Mesenchymal stem cell (in vitro differentiated cells and primary cell): ENCODE results near the gene DPF3.
A peak's percentile ranks its signal among the peaks of the same experiment; 100 is the strongest.

Experiments used
- DNase-seq: peaks from one replicate; pipeline ENCODE4 v3.0.0-alpha.2; 2013
- H2AFZ ChIP-seq: one replicate; pipeline ENCODE4 v1.6.1; 2013; ENCODE audit warnings: low read depth, mild to moderate bottlenecking, control low read depth, inconsistent platforms, low read length, moderate library complexity
- H2AK5ac ChIP-seq: 2 replicates; pipeline ENCODE4 v1.6.1; 2013; ENCODE audit warnings: low read length, moderate library complexity, mild to moderate bottlenecking, inconsistent platforms; ENCODE audit not compliant: severe bottlenecking
- H2BK120ac ChIP-seq: one replicate; pipeline ENCODE4 v1.6.1; 2013; ENCODE audit warnings: low read depth, mild to moderate bottlenecking, inconsistent platforms, low read length, moderate library complexity
- H2BK12ac ChIP-seq, 2 experiments: one replicate each; pipeline ENCODE4 v1.6.1; 2013; ENCODE audit warnings: inconsistent platforms in 2 of 2, low read length in 2 of 2, mild to moderate bottlenecking in 2 of 2, moderate library complexity in 2 of 2, control low read depth in 1 of 2
- H2BK15ac ChIP-seq: one replicate; pipeline ENCODE4 v1.6.1; 2013; ENCODE audit warnings: mild to moderate bottlenecking, low read depth, inconsistent platforms; ENCODE audit not compliant: poor library complexity, severe bottlenecking
- H2BK5ac ChIP-seq: 2 replicates; pipeline ENCODE4 v1.6.1; 2013; ENCODE audit warnings: low read depth, mild to moderate bottlenecking, low read length, control low read depth, inconsistent platforms; ENCODE audit not compliant: poor library complexity, severe bottlenecking
- H3K14ac ChIP-seq, 2 experiments: one replicate each; pipeline ENCODE4 v1.6.1; 2013; ENCODE audit warnings: inconsistent platforms in 2 of 2, low read length in 2 of 2, control low read depth in 1 of 2, mild to moderate bottlenecking in 1 of 2, moderate library complexity in 1 of 2
- H3K18ac ChIP-seq, 2 experiments: one replicate each; pipeline ENCODE4 v1.6.1; 2013; ENCODE audit warnings: inconsistent platforms in 2 of 2, low read length in 2 of 2, control low read depth in 1 of 2, low read depth in 1 of 2, mild to moderate bottlenecking in 1 of 2
- H3K23ac ChIP-seq, 2 experiments: one replicate each; pipeline ENCODE4 v1.6.1; 2013; ENCODE audit warnings: inconsistent platforms in 2 of 2, low read length in 2 of 2, mild to moderate bottlenecking in 2 of 2, moderate library complexity in 2 of 2, control low read depth in 1 of 2
- H3K27ac ChIP-seq: 2 replicates; pipeline ENCODE4 v1.5.1; 2013; ENCODE audit warnings: mild to moderate bottlenecking, moderate library complexity, low read length, control low read depth, inconsistent platforms; ENCODE audit not compliant: poor library complexity, severe bottlenecking
- H3K27me3 ChIP-seq, 2 experiments: 2 replicates each; pipeline versions ENCODE4 v1.6.1 to v1.7.0; 2013; ENCODE audit warnings: low read length in 2 of 2, mild to moderate bottlenecking in 2 of 2, moderate library complexity in 2 of 2, control low read depth in 1 of 2, inconsistent platforms in 1 of 2; ENCODE audit not compliant: control insufficient read depth in 1 of 2, insufficient read depth in 1 of 2
- H3K36me3 ChIP-seq, 2 experiments: 2 replicates each; pipeline versions ENCODE4 v1.6.1 to v1.7.0; 2013; ENCODE audit warnings: low read length in 2 of 2, control low read depth in 1 of 2, inconsistent platforms in 1 of 2, low read depth in 1 of 2, mild to moderate bottlenecking in 1 of 2; ENCODE audit not compliant: insufficient read depth in 2 of 2, control insufficient read depth in 1 of 2
- H3K4ac ChIP-seq, 2 experiments: one replicate each; pipeline ENCODE4 v1.6.1; 2013; ENCODE audit warnings: inconsistent platforms in 2 of 2, low read length in 2 of 2, mild to moderate bottlenecking in 2 of 2, moderate library complexity in 2 of 2, control low read depth in 1 of 2, low read depth in 1 of 2
- H3K4me1 ChIP-seq: 2 replicates; pipeline ENCODE4 v1.6.1; 2013; ENCODE audit warnings: low read depth, low read length, control low read depth; ENCODE audit not compliant: control insufficient read depth, insufficient read depth
- H3K4me2 ChIP-seq: 2 replicates; pipeline ENCODE4 v1.6.1; 2013; ENCODE audit warnings: low read length, mild to moderate bottlenecking, inconsistent platforms; ENCODE audit not compliant: poor library complexity, severe bottlenecking
- H3K4me3 ChIP-seq, 2 experiments: 2 replicates each; pipeline versions ENCODE4 v1.5.1 to v1.7.0; 2013; ENCODE audit warnings: low read length in 2 of 2, mild to moderate bottlenecking in 2 of 2, control low read depth in 1 of 2, low read depth in 1 of 2; ENCODE audit not compliant: insufficient read depth in 1 of 2
- H3K79me1 ChIP-seq: replicated peaks from 2 replicates; pipeline ENCODE4 v1.6.1; 2013; ENCODE audit warnings: mild to moderate bottlenecking, control low read depth, low read length, inconsistent platforms; ENCODE audit not compliant: poor library complexity, severe bottlenecking
- H3K9ac ChIP-seq: 2 replicates; pipeline ENCODE4 v1.7.0; 2013; ENCODE audit warnings: mild to moderate bottlenecking, low read length, moderate library complexity
- H3K9me3 ChIP-seq: 2 replicates; pipeline ENCODE4 v1.7.0; 2013; ENCODE audit warnings: mild to moderate bottlenecking, low read length; ENCODE audit not compliant: control insufficient read depth
- H4K8ac ChIP-seq: one replicate; pipeline ENCODE4 v1.6.1; 2013; ENCODE audit warnings: inconsistent platforms, mild to moderate bottlenecking, low read length, moderate library complexity
- H4K91ac ChIP-seq: one replicate; pipeline ENCODE4 v1.6.1; 2013; ENCODE audit warnings: mild to moderate bottlenecking, low read length, inconsistent platforms
- WGBS: methylation state at CpG from one replicate; pipeline ENCODE4 v1.1.7; 2013; ENCODE audit warnings: mixed read lengths; 5-methylcytosine and 5-hydroxymethylcytosine counted together

The DPF3 gene

GRCh38 chr14:72792051-72792788, 101.7 kb downstream of the DPF3 start:
- Histone ChIP-seq H3K9ac (peak overlapping the region; percentile 23), H2BK12ac (no peak overlapping the region), H3K79me1 (peaks cover 56% of the 10 kb centered on the region), H3K4me3 (peak overlapping the region in 1 of 2 experiments; percentile 23), H4K91ac (peak overlapping the region; percentile 34), H2BK5ac (no peak overlapping the region), H3K4ac (no peak overlapping the region), H3K4me1 (peaks cover 31% of the 10 kb centered on the region), H2AK5ac (no peak overlapping the region), H4K8ac (peak overlapping the region; percentile 70), H3K4me2 (no peak overlapping the region), H3K27me3 (no peaks in the 10 kb centered on the region), H3K18ac (peak overlapping the region; percentile 49 to 58), H3K23ac (no peak overlapping the region), H2BK120ac (no peak overlapping the region), H2BK15ac (no peak overlapping the region), H3K27ac (no peak overlapping the region), H2AFZ (no peak overlapping the region), H3K14ac (peak overlapping the region in 1 of 2 experiments; percentile 45), H3K9me3 (no peaks in the 10 kb centered on the region), H3K36me3 (peaks cover 0 to 21% of the 10 kb centered on the region in 2 experiments)
- peak; percentile 37 for DNase-seq
- 54% methylated on average over 13 of the region's 16 CpGs for WGBS

- 82% methylated on average over 9 of the region's 10 CpGs for WGBS
Measured at GRCh38 chr14:72790887-72791566, 102.9 kb downstream of the DPF3 start.

GRCh38 chr14:72788972-72789728, 104.8 kb downstream of the DPF3 start:
- Histone ChIP-seq H3K4ac (no peak overlapping the region), H3K27me3 (no peaks in the 10 kb centered on the region)
- no peak for DNase-seq

More at GRCh38 chr14:72790887-72791566, 102.9 kb downstream of the DPF3 start:
- Histone ChIP-seq H3K4ac (peak overlapping the region in 1 of 2 experiments; percentile 17), H2AK5ac (peak overlapping the region; percentile 27), H3K27ac (no peak overlapping the region), H4K91ac (peak overlapping the region; percentile 58), H3K14ac (no peak overlapping the region), H2BK120ac (no peak overlapping the region), H3K18ac (peak overlapping the region in 1 of 2 experiments; percentile 28), H3K4me1 (peaks cover 31% of the 10 kb centered on the region), H3K23ac (no peak overlapping the region), H4K8ac (peak overlapping the region; percentile 19), H2BK5ac (no peak overlapping the region), H3K9me3 (no peaks in the 10 kb centered on the region), H2BK15ac (no peak overlapping the region), H3K36me3 (peaks cover 0 to 21% of the 10 kb centered on the region in 2 experiments), H2BK12ac (peak overlapping the region; percentile 4 to 38), H3K4me2 (no peak overlapping the region), H3K27me3 (no peaks in the 10 kb centered on the region), H3K4me3 (no peak overlapping the region), H3K79me1 (peaks cover 55% of the 10 kb centered on the region), H3K9ac (no peak overlapping the region), H2AFZ (no peak overlapping the region)
- no peak for DNase-seq

More at GRCh38 chr14:72788972-72789728, 104.8 kb downstream of the DPF3 start:
- no peak overlapping the region for H2BK120ac ChIP-seq
- no peaks in the 10 kb centered on the region for H3K9me3 ChIP-seq
- peaks cover 0 to 21% of the 10 kb centered on the region in 2 experiments for H3K36me3 ChIP-seq
- H3K14ac ChIP-seq = no peak overlapping the region
- no peak overlapping the region for H3K4me2 ChIP-seq
- no peak overlapping the region for H3K4me3 ChIP-seq
- H2AFZ ChIP-seq = no peak overlapping the region
- no peak overlapping the region for H3K9ac ChIP-seq
- no peak overlapping the region for H2BK15ac ChIP-seq
- 93% methylated on average over 12 of the region's 13 CpGs for whole genome bisulfite sequencing
- no peak overlapping the region for H4K8ac ChIP-seq
- H3K79me1 ChIP-seq = peaks cover 54% of the 10 kb centered on the region
- H2BK5ac ChIP-seq = no peak overlapping the region
- no peak overlapping the region for H4K91ac ChIP-seq
- peaks cover 28% of the 10 kb centered on the region for H3K4me1 ChIP-seq
- H2BK12ac ChIP-seq = no peak overlapping the region
- no peak overlapping the region for H3K23ac ChIP-seq
- H3K18ac ChIP-seq = no peak overlapping the region
- no peak overlapping the region for H2AK5ac ChIP-seq
- no peak overlapping the region for H3K27ac ChIP-seq
